Measurements from ENCODE around the gene NOS1AP. TPM values are rescaled to one million over a fixed set of nuclear protein-coding genes. Genes with fewer than 3 reads are reported as not detected.
A peak's percentile ranks its signal among the peaks of the same experiment; 100 is the strongest.

NOS1AP gene
- total RNA-seq, 1 experiment from 2014 or later = not detected

DNA sequence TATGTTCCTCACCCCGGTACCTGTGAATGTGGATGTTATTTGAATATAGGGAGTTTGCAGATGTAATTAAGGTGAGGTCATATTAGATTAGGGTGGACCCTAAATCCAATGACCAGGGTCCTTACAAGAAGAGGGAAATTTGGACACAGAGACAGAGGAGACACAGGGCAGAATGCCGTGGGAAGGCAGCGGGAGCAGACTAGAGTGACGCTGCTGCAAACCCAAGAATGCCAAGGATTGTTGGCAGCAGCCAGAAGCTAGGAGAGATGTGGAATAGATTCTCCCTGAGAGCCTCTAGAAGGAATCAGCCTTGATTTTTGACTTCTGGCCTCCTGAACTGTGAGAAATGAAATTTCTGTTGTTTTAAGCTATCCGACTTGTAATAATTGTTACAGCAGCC is 253.5 kb downstream of the NOS1AP start:
- H3K36me3 ChIP-seq = no peaks in the 10 kb centered on the region
- H3K9me3 ChIP-seq (replicated peaks) = no peaks in the 10 kb centered on the region
- no peak overlapping the region for H3K27ac ChIP-seq
- no peak for DNase-seq (ENCODE audit: low read depth in 1 of 2, low spot score in 2 of 2)
- no peaks in the 10 kb centered on the region; the same call in 1 of the 2 replicates for H3K4me1 ChIP-seq (replicated peaks)
- no peak overlapping the region for H3K4me3 ChIP-seq
- H3K27me3 ChIP-seq (replicated peaks) = peaks cover 5% of the 10 kb centered on the region

DNA sequence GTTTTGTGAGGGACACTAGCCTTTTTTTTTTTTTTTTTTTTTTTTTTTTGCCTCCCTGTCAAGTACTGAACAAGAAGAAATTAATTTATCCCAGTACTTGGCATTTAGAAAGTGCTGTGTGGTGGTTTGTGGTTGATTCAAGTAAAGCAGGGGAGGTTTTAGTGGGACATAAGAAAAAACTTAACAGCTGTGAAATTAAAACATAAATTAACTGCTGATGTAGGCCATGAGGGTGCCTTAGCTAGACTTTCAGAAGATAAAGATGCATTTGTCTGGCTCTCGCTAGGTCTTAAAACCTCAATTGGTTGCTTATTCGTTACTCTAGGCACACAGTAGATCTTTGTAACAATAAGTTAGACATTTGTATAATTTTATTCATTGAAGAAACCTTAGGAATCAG is 254.9 kb downstream of the NOS1AP start:
- no peak for DNase-seq (ENCODE audit: low read depth in 1 of 2, low spot score in 2 of 2)
- Histone ChIP-seq H3K4me3 (no peak overlapping the region), H3K27me3 (replicated peaks) (peaks cover 9% of the 10 kb centered on the region), H3K27ac (no peak overlapping the region), H3K9me3 (replicated peaks) (no peaks in the 10 kb centered on the region), H3K36me3 (no peaks in the 10 kb centered on the region), H3K4me1 (replicated peaks) (no peaks in the 10 kb centered on the region; the same call in 1 of the 2 replicates)

DNA sequence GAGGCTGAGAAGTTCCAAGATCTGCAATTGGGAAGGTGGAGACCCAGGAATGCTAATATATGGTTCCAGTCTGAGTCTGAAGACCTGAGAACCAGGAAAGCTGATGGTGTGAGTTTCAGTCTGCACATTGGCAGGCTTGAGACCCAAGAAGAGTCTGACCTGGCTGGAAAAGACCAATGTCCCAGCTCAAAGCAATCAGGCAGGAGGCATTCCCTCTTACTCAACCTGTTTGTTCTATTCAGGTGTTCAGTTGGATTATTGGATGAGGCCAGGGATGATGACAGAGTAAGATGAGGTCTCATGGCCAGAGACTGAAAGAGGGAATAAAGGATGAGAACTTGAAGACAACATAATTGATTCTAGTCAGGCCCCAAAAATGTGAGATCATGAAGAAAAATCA is 257.1 kb downstream of the NOS1AP start:
- Histone ChIP-seq H3K4me3 (no peak overlapping the region), H3K9me3 (replicated peaks) (no peaks in the 10 kb centered on the region), H3K4me1 (replicated peaks) (no peaks in the 10 kb centered on the region), H3K27me3 (replicated peaks) (peaks cover 11% of the 10 kb centered on the region), H3K27ac (no peak overlapping the region), H3K36me3 (no peaks in the 10 kb centered on the region)
- no peak for DNase-seq (ENCODE audit: low read depth in 1 of 2, low spot score in 2 of 2)

DNA sequence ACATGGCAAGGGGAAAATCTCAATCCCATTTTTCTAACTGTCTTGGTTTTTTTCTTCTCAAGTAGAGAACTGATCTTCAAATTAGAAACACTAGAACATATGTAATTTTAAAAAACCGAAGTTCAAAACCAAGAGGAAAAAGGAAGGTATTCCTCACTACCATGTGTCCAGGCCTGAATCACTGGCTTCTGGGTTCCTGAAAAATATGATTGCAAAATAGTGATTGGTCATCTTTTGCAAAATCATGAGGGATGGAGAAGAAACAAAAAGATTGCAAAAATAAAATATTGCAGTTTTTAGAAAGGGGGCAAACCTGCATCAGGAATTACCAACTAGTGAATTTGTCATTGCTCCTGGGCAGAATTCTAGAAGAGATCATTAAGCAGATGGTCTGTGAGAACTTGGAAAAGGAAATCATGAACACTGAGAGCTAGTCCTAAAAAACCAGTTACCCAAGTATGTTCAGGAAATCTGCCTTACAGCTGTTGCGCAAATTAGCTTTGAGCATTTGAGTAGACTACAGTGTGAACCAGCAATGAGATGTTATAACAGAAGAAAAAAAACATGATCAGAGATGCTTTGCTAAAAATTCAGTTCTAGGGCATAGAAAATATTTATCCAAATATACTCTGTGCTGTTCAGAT is 257.8 kb downstream of the NOS1AP start:
- H3K9me3 ChIP-seq (replicated peaks) = no peaks in the 10 kb centered on the region
- no peak for DNase-seq (ENCODE audit: low read depth in 1 of 2, low spot score in 2 of 2)
- no peak overlapping the region for H3K4me3 ChIP-seq
- no peaks in the 10 kb centered on the region for H3K36me3 ChIP-seq
- H3K27me3 ChIP-seq (replicated peaks) = peaks cover 11% of the 10 kb centered on the region
- no peaks in the 10 kb centered on the region for H3K4me1 ChIP-seq (replicated peaks)
- no peak overlapping the region for H3K27ac ChIP-seq

DNA sequence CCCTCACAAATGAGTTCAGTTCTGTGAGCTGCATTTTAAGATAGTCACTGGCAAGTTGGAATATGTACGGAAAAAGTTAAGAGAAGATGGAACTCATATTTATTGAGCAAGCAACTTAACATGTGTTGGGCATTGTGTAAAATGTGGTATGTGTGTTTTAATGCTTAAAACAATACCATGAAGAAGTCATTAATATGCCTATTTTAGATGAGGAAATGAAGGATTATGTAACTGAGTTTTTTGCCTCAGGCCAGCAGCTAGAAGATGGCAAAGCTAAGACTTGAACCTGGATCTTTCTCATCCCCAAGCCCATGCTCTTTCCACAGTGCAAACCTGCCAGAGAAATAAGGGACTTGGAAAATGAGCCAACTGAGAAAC is 258.3 kb downstream of the NOS1AP start:
- H3K36me3 ChIP-seq = no peaks in the 10 kb centered on the region
- no peaks in the 10 kb centered on the region for H3K9me3 ChIP-seq (replicated peaks)
- peaks cover 11% of the 10 kb centered on the region for H3K27me3 ChIP-seq (replicated peaks)
- H3K4me3 ChIP-seq = no peak overlapping the region
- H3K4me1 ChIP-seq (replicated peaks) = no peaks in the 10 kb centered on the region
- H3K27ac ChIP-seq = no peak overlapping the region
- no peak for DNase-seq (ENCODE audit: low read depth in 1 of 2, low spot score in 2 of 2)

DNA sequence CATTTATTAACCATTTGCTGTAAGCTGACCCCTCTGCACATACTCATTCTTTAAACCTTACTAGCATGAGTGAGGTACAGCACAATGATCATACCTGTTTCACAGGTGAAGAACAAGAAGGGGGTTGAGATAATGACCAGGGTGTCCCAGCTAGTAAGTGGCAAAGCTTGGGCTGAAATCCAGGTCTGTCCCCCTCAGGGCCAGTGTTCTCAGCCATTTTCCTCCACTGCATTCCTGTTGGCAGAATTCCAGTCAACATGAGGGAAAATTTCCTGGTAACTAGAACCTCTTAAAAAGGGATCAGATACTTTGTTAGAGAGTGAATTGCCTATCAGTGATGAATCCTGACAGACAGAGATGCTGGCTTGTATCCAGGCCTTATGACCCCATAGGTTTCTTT is 259.0 kb downstream of the NOS1AP start:
- no peaks in the 10 kb centered on the region for H3K4me1 ChIP-seq (replicated peaks)
- no peak overlapping the region for H3K27ac ChIP-seq
- peaks cover 11% of the 10 kb centered on the region for H3K27me3 ChIP-seq (replicated peaks)
- no peaks in the 10 kb centered on the region for H3K9me3 ChIP-seq (replicated peaks)
- DNase-seq (ENCODE audit: low read depth in 1 of 2, low spot score in 2 of 2) = no peak
- H3K36me3 ChIP-seq = no peaks in the 10 kb centered on the region
- no peak overlapping the region for H3K4me3 ChIP-seq

DNA sequence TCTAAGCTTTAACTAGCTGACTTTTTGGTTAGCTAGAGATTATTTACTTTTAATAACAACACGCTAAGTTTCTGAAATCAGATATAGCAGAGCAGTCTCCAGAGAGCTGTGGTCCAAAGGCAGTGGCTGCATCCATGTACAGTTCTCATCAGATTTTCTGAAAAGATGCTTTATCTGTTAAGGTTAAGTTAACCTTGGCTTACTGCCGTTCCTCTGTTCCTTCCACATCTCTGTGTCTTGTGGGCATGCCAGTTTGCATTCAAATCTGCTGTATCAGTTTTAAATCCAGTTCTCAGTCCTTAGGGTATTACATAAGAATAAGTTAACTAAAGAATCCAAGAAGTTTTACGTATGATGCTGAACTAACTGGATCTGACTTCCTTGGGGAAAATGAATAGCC is 260.3 kb downstream of the NOS1AP start:
- H3K27me3 ChIP-seq (replicated peaks) = peaks cover 7% of the 10 kb centered on the region
- no peak for DNase-seq (ENCODE audit: low read depth in 1 of 2, low spot score in 2 of 2)
- no peak overlapping the region for H3K27ac ChIP-seq
- H3K36me3 ChIP-seq = no peaks in the 10 kb centered on the region
- H3K4me3 ChIP-seq = no peak overlapping the region
- H3K9me3 ChIP-seq (replicated peaks) = no peaks in the 10 kb centered on the region
- no peaks in the 10 kb centered on the region for H3K4me1 ChIP-seq (replicated peaks)

DNA sequence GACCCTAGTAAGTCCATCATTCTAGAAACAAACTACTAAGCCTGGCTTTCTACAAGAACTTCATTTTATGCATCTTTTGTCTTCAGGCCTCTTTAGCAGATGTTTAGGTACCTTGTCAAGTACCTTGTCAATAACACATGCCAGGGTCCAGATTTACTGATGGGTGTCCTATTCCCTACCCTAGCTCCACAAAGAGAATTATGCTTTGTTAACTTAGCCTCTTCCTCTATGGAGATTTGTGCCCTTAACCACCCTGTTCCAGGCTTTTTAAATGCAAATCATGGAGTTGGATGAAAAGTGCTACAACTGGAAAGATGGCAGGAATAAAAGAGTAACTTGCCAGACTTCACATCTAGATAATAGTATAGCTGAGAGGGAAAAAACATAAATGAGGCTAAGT is 264.5 kb downstream of the NOS1AP start:
- no peak overlapping the region for H3K4me3 ChIP-seq
- no peaks in the 10 kb centered on the region for H3K36me3 ChIP-seq
- H3K27ac ChIP-seq = no peak overlapping the region
- H3K9me3 ChIP-seq (replicated peaks) = no peaks in the 10 kb centered on the region
- no peaks in the 10 kb centered on the region for H3K4me1 ChIP-seq (replicated peaks)
- DNase-seq (ENCODE audit: low read depth in 1 of 2, low spot score in 2 of 2) = no peak
- H3K27me3 ChIP-seq (replicated peaks) = peaks cover 6% of the 10 kb centered on the region; the same call in 1 of the 2 replicates

DNA sequence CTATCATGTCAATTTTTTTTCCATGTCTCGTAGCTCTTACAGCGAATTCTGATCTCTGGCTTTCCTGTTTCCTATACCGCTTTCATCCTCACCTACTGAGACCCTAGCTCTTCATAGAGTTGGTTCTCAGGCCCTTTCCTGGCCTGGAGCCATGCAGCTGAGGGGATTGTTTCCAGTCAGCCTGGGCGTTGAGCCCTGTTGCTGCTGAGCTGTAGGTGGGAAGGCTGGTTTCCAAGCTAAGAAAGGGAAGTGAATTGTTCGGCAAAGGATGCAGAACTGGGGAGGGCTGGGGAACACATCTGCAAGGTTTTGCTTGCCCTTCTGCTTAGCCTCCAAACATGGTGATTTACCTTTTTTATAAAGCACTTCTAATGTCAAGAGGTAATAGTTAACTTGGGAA is 265.6 kb downstream of the NOS1AP start:
- Histone ChIP-seq H3K4me3 (no peak overlapping the region), H3K27ac (no peak overlapping the region), H3K9me3 (replicated peaks) (no peaks in the 10 kb centered on the region), H3K36me3 (no peaks in the 10 kb centered on the region), H3K4me1 (replicated peaks) (no peaks in the 10 kb centered on the region), H3K27me3 (replicated peaks) (no peaks in the 10 kb centered on the region)
- no peak for DNase-seq (ENCODE audit: low read depth in 1 of 2, low spot score in 2 of 2)

DNA sequence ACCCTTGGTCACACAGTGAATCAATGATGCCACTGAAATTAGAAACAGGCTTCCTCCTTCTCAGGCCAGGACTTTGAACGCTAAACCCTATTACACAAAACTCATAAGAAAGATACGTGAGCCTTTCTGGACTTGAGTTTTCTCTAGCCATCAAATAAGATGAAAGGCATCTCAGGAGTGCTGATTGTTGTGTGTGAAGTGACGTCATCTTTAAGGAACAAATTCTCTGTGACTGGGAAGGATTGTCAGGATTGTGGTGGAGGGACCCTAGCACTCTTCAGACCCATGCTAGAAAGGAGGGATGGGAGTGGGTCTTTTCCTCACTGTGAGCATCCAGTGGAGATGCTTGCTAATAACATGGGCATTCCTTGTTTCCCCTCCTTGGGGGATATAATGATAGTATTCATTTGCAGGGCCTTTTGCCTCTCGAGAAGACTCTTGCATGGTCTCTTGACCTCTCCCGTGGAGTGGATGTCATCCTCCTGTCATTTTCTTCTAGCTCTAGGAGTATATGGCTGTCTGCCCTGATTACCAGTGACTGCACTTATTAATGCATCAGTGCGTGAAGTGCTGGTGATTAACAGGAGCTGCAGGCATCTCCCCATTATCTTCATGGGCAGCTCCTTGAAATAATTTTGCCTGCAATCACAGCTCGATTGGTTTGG is 267.3 kb downstream of the NOS1AP start:
- H3K4me3 ChIP-seq = no peak overlapping the region
- H3K9me3 ChIP-seq (replicated peaks) = no peaks in the 10 kb centered on the region
- no peak overlapping the region for H3K27ac ChIP-seq
- H3K4me1 ChIP-seq (replicated peaks) = no peaks in the 10 kb centered on the region
- H3K27me3 ChIP-seq (replicated peaks) = no peaks in the 10 kb centered on the region; the same call in 1 of the 2 replicates
- no peak for DNase-seq (ENCODE audit: low read depth in 1 of 2, low spot score in 2 of 2)
- no peaks in the 10 kb centered on the region for H3K36me3 ChIP-seq

DNA sequence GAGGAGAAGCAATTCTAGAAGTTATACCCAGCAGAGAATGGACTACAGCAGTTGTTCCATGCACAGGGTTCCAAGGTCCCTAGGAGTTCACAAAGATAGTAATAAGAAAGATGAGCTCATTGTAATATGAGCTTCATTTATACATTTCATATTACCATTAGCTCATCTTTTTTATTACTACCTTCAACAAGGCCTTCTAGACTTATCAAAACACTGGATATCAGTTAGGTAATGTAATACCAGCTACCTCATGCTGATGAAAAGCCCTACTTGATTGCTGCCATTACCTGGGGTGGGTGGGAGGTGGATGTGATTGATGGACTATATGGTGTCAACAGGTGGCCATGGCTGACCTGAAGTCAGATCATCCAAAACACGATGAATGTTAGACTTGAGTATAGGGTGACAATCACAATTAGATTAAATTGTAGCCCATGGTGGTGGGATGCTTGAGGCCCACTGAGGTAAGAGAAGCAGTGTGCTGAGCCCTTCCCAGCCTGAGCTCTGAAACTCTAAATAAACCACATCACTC is 273.0 kb downstream of the NOS1AP start:
- no peaks in the 10 kb centered on the region for H3K36me3 ChIP-seq
- no peak overlapping the region for H3K27ac ChIP-seq
- H3K4me3 ChIP-seq = no peak overlapping the region
- DNase-seq (ENCODE audit: low read depth in 1 of 2, low spot score in 2 of 2) = no peak
- no peaks in the 10 kb centered on the region for H3K9me3 ChIP-seq (replicated peaks)
- 0 out of 2 replicates have a peak, but pooled peaks cover 4% of the 10 kb centered on the region for H3K4me1 ChIP-seq (replicated peaks)
- no peaks in the 10 kb centered on the region; the same call in 1 of the 2 replicates for H3K27me3 ChIP-seq (replicated peaks)

DNA sequence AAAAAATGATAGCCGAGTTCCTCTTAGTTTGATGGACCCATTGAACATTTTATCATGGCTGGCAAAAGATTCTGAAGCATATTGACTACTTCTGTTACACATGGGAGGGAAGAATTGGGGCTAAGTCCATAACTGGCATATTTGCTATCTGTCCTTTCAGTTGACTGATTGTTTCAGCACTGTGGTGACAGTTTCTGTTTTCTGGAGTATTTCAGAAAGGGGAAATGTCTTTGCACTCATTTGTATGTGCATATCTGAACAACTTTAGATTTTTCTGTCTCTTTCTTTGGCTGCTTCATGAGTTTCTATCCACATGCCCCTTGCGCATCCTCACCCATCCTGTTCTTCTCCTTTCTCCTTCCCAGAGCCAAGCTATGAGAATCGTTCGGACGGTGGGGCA is 274.0 kb downstream of the NOS1AP start:
- Histone ChIP-seq H3K4me3 (no peak overlapping the region), H3K27me3 (replicated peaks) (no peaks in the 10 kb centered on the region; the same call in 1 of the 2 replicates), H3K4me1 (replicated peaks) (0 out of 2 replicates have a peak, but pooled peaks cover 8% of the 10 kb centered on the region), H3K27ac (no peak overlapping the region), H3K9me3 (replicated peaks) (no peaks in the 10 kb centered on the region), H3K36me3 (no peaks in the 10 kb centered on the region)
- DNase-seq (ENCODE audit: low read depth in 1 of 2, low spot score in 2 of 2) = no peak

DNA sequence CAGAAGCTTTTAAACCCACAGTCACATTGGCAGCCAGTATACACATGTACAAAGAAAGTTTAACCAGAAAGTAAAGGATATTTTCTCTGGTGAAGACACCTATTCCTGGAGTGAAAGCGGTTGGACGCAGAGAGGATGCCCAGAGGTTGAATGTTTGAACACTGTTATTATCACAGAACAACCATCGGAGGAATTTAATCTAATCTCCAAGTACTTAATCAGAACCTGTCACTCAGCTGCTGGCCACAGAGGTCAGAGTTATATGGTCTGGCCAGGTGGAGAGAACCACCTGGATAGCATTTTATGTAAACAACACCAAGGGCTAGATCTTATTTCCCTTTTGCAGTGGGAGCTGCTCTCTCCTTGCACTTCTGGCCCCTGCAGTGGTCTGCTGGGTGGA is 277.8 kb downstream of the NOS1AP start:
- no peak overlapping the region for H3K4me3 ChIP-seq
- no peaks in the 10 kb centered on the region for H3K9me3 ChIP-seq (replicated peaks)
- no peak overlapping the region for H3K27ac ChIP-seq
- DNase-seq (ENCODE audit: low read depth in 1 of 2, low spot score in 2 of 2) = no peak
- H3K36me3 ChIP-seq = no peaks in the 10 kb centered on the region
- peaks cover 36% of the 10 kb centered on the region for H3K4me1 ChIP-seq (replicated peaks)
- H3K27me3 ChIP-seq (replicated peaks) = no peaks in the 10 kb centered on the region

DNA sequence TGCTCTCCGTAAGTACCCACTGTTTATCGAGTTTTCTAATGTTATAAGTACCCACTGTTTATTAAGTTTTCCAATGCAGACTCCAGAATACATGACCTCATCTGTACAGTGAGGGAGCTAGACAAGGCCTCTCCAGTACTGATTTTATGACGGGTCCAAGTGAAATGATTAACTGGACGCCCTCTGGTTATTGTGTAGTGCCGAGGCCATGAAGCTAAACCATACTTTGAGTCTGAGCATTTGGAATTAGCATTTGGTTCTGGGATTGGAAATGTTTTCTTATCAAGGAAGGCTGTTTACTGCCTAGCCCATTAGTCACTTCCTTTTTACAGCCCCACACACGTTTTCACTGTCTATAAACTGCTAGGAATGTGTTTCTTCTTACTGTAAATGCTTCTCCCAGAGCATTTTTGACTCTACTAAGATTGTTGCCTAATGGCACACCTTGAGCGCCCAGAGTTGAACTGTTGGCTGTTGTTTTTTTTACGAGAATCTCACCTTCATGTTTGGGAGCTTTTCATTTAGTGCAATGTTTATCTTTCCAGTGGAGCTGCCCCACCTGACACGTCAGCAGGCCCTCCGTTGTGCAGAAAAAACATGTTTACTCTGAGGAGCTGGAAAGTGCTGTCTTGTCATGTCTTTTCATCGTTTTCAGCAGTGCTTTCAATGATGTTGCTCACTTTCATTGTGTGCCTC is 280.3 kb downstream of the NOS1AP start:
- Histone ChIP-seq H3K4me1 (replicated peaks) (peaks cover 36% of the 10 kb centered on the region), H3K36me3 (no peaks in the 10 kb centered on the region), H3K4me3 (no peak overlapping the region), H3K27me3 (replicated peaks) (no peaks in the 10 kb centered on the region), H3K9me3 (replicated peaks) (no peaks in the 10 kb centered on the region), H3K27ac (peak overlapping the region; percentile 80)
- DNase-seq (ENCODE audit: low read depth in 1 of 2, low spot score in 2 of 2) = peak; percentile 55 to 91

Measured in SJSA1 (cell line).